Endothelial cell of umbilical vein (primary cell): ENCODE data around the gene ARSB. TPM values are rescaled to one million over a fixed set of nuclear protein-coding genes. Genes with fewer than 3 reads are reported as not detected.

Experiments used
- BruUV-seq: library from RNA; stranded (reverse); fragments of 400-500 nt; replicated peaks from 2 replicates; lab custom pipeline; 2021; lab: Mats Ljungman, UMichigan
- CTCF ChIA-PET: fragments of 300-600, 350-600 bp; sonication (Branson Sonifier 250); formaldehyde crosslinking; loops from one replicate; lab custom pipeline; 2021; ENCODE audit warnings: antibody characterized with exemption, inconsistent platforms; lab: Charles Lee
- POLR2A ChIA-PET: fragments of 300-600, 350-600 bp; sonication (Branson Sonifier 250); formaldehyde crosslinking; loops from one replicate; lab custom pipeline; 2021; ENCODE audit warnings: antibody characterized with exemption, inconsistent platforms; lab: Charles Lee
- DNase-seq: peaks from one replicate; pipeline ENCODE4 v3.0.0-alpha.2; 2011; ENCODE audit warnings: low read depth, low spot score
- FAIRE-seq: peaks from 2 replicates; lab custom pipeline; 2011; peaks lifted over from hg19 to GRCh38; lab: Jason Lieb, UNC
- H2AFZ ChIP-seq: 2 replicates; pipeline ENCODE4 v1.6.0; 2012; ENCODE audit warnings: low read depth, low read length, control low read depth, inconsistent platforms
- H3K27ac ChIP-seq: 2 replicates; pipeline ENCODE4 v1.5.1; 2011; ENCODE audit warnings: low read depth, mild to moderate bottlenecking, control low read depth, low read length, moderate library complexity; ENCODE audit not compliant: insufficient read depth
- H3K27me3 ChIP-seq, 2 experiments: 2 replicates each; pipeline versions ENCODE4 v1.6.0 to v1.6.1; 2011; ENCODE audit warnings: low read length in 2 of 2, mixed read lengths in 1 of 2; ENCODE audit not compliant: control insufficient read depth in 2 of 2, insufficient read depth in 2 of 2
- H3K36me3 ChIP-seq, 2 experiments: 2 replicates in 1 of 2; 3 replicates in 1 of 2; pipeline ENCODE4 v1.5.1; 2011; ENCODE audit warnings: low read length in 2 of 2, mild to moderate bottlenecking in 1 of 2, moderate library complexity in 1 of 2; ENCODE audit not compliant: control insufficient read depth in 2 of 2, insufficient read depth in 2 of 2; ENCODE audit errors: extremely low read depth in 1 of 2
- H3K4me1 ChIP-seq: 3 replicates; pipeline ENCODE4 v1.5.1; 2011; ENCODE audit warnings: mild to moderate bottlenecking, low read length; ENCODE audit not compliant: control insufficient read depth, insufficient read depth; ENCODE audit errors: extremely low read depth
- H3K4me2 ChIP-seq: 2 replicates; pipeline ENCODE4 v1.6.1; 2011; ENCODE audit warnings: low read length, control low read depth, mixed read lengths; ENCODE audit not compliant: insufficient read depth
- H3K4me3 ChIP-seq, 3 experiments: fragments of 200-600 bp in 1 of 3; sonication (generic), shearing (Covaris generic) in 1 of 3; replicated peaks in 1 of 3; 2 replicates each; pipeline ENCODE4 v1.5.1; 2011 to 2016; ENCODE audit warnings: control low read depth in 3 of 3, low read length in 3 of 3, mild to moderate bottlenecking in 2 of 3, inconsistent platforms in 1 of 3, low read depth in 1 of 3, moderate library complexity in 1 of 3; ENCODE audit not compliant: insufficient read depth in 1 of 3
- H3K79me2 ChIP-seq: 2 replicates; pipeline ENCODE4 v1.6.0; 2012; ENCODE audit warnings: low read length, inconsistent platforms; ENCODE audit not compliant: control insufficient read depth, insufficient read depth
- H3K9ac ChIP-seq: replicated peaks from 2 replicates; pipeline ENCODE3; 2011; ENCODE audit warnings: low read length, control low read depth; ENCODE audit not compliant: insufficient read depth; ENCODE audit errors: extremely low read depth
- H3K9me1 ChIP-seq: replicated peaks from 3 replicates; pipeline ENCODE4 v1.6.0; 2011; ENCODE audit warnings: mild to moderate bottlenecking, low read length; ENCODE audit not compliant: control insufficient read depth, insufficient read depth; ENCODE audit errors: extremely low read depth
- H3K9me3 ChIP-seq: replicated peaks from 2 replicates; pipeline ENCODE4 v1.5.1; 2012; ENCODE audit warnings: low read length, inconsistent platforms; ENCODE audit not compliant: control insufficient read depth, insufficient read depth
- H4K20me1 ChIP-seq: replicated peaks from 2 replicates; pipeline ENCODE3; 2011; ENCODE audit warnings: mild to moderate bottlenecking, low read length; ENCODE audit not compliant: control insufficient read depth, insufficient read depth; ENCODE audit errors: extremely low read depth
- CTCF ChIP-seq, 2 donors: IDR thresholded peaks; 1 replicate in 1 of 2; 2 replicates in 1 of 2; pipeline ENCODE4 v1.5.1; 2011; ENCODE audit warnings: low read length in 2 of 2, mild to moderate bottlenecking in 2 of 2, moderate library complexity in 2 of 2, control low read depth in 1 of 2, inconsistent platforms in 1 of 2, low read depth in 1 of 2; ENCODE audit not compliant: insufficient read depth in 1 of 2; ENCODE audit errors: extremely low read depth in 1 of 2
- EZH2 ChIP-seq: IDR thresholded peaks from 2 replicates; pipeline ENCODE4 v1.6.1; 2012; ENCODE audit warnings: borderline replicate concordance, low read depth, mild to moderate bottlenecking, moderate library complexity, low read length, inconsistent platforms; ENCODE audit not compliant: severe bottlenecking
- FOS ChIP-seq: IDR thresholded peaks from 2 replicates; pipeline ENCODE4 v1.6.1; 2011; ENCODE audit warnings: mild to moderate bottlenecking, low read length, moderate library complexity, borderline replicate concordance; ENCODE audit not compliant: insufficient read depth
- GATA2 ChIP-seq: IDR thresholded peaks from 2 replicates; pipeline ENCODE4 v1.7.0; 2011; ENCODE audit warnings: low read depth, mild to moderate bottlenecking, moderate library complexity, mixed read lengths, low read length; ENCODE audit not compliant: insufficient read length, insufficient read depth
- JUN ChIP-seq: IDR thresholded peaks from 2 replicates; pipeline ENCODE4 v1.6.1; 2011; ENCODE audit warnings: borderline replicate concordance, low read depth; ENCODE audit not compliant: insufficient read length, insufficient read depth
- MYC ChIP-seq: IDR thresholded peaks from one replicate; pipeline ENCODE4 v1.6.1; 2011; ENCODE audit warnings: mild to moderate bottlenecking, low read depth, low read length
- POLR2A ChIP-seq: IDR thresholded peaks from 2 replicates; pipeline ENCODE4 v1.6.1; 2012; ENCODE audit warnings: low read depth, mild to moderate bottlenecking, control low read depth, low read length
- POLR2AphosphoS5 ChIP-seq: IDR thresholded peaks from 2 replicates; pipeline ENCODE4 v1.6.1; 2012; ENCODE audit warnings: low read depth, mild to moderate bottlenecking, control low read depth, low read length, moderate library complexity; ENCODE audit not compliant: insufficient read depth
- dilution Hi-C: fragments of 300-500 bp; cut with MboI; formaldehyde crosslinking; loops from one replicate; pipeline ENCODE4 v1.15.0; 2019; ENCODE audit warnings: low sequenced_read_pairs; ENCODE audit not compliant: extremely low pct_ligation_motif_present
- intact Hi-C: fragments of 100-400 bp; cut with micrococcal nuclease; formaldehyde crosslinking; loops from one replicate; pipeline ENCODE4 v1.10.0; 2022
- polyA plus RNA-seq, 4 experiments: library from polyadenylated mRNA; depleted of rRNA in 3 of 4; stranded (reverse) in 3 of 4; unstranded in 1 of 4; fragments of >200 nt; gene quantifications; 2 replicates each; pipeline versions ENCODE4 v1.2.1 to v1.2.3, GENCODE V29; 2011 to 2012; ENCODE audit warnings: missing spikeins in 1 of 4
- total RNA-seq: library from RNA; stranded (reverse); gene quantifications from 2 replicates; pipeline ENCODE4 v1.2.3, GENCODE V29; 2021

Gene ARSB
- total and polyA plus RNA-seq, 2 donors (not counting 3 experiments of a cell fraction or from before 2014, with no cell fraction given), result 17.2 to 25.8 TPM

- Histone ChIP-seq H4K20me1 (no peaks in the 10 kb centered on the region), H3K27ac (no peak overlapping the region), H3K27me3 (peaks cover 3 to 9% of the 10 kb centered on the region in 2 experiments), H3K4me1 (peaks cover 18% of the 10 kb centered on the region), H3K9me3 (no peaks in the 10 kb centered on the region), H3K36me3 (no peaks in the 10 kb centered on the region), H3K4me2 (peak overlapping the region; percentile 63), H2AFZ (no peak overlapping the region), H3K9ac (no peak overlapping the region), H3K4me3 (no peak overlapping the region), H3K9me1 (no peaks in the 10 kb centered on the region), H3K79me2 (no peaks in the 10 kb centered on the region)
- DNase-seq (peak; percentile 80), FAIRE-seq (peak; percentile 83)
- CTCF ChIA-PET, result no interaction called here
- dilution Hi-C loops (no loop called here), intact Hi-C loops (loop anchor here (2.0 to 5.0 kb wide), 3 partner anchors 45 to 314 kb away; no protein-coding TSS in a partner anchor)
- TF ChIP-seq POLR2AphosphoS5, result peak; percentile 83
- TF ChIP-seq JUN, result peak; percentile 67
- peak; percentile 85 for TF ChIP-seq GATA2
- peak; percentile 53 for TF ChIP-seq FOS
- no peak for TF ChIP-seq CTCF (IDR thresholded peaks at IDR 0.05; ENCODE audit: extremely low read depth in 1 of 2, insufficient read depth in 1 of 2, low read depth in 1 of 2, low read length in 2 of 2)
- TF ChIP-seq MYC, result no peak
- no TSS peak for BruUV-seq
- POLR2A ChIA-PET, result no interaction called here
Observed at GRCh38 chr5:78841767-78842166, 143.3 kb downstream of the ARSB start.

GRCh38 chr5:78838753-78839152 is 146.4 kb downstream of the ARSB start:
- Histone ChIP-seq H3K79me2 (no peaks in the 10 kb centered on the region), H3K27ac (no peak overlapping the region), H3K27me3 (peaks cover 0 to 7% of the 10 kb centered on the region in 2 experiments), H4K20me1 (no peaks in the 10 kb centered on the region), H3K4me3 (no peak overlapping the region), H3K9me1 (no peaks in the 10 kb centered on the region), H3K9ac (no peak overlapping the region), H3K9me3 (no peaks in the 10 kb centered on the region), H3K4me1 (peaks cover 18% of the 10 kb centered on the region), H3K36me3 (no peaks in the 10 kb centered on the region), H3K4me2 (no peak overlapping the region), H2AFZ (no peak overlapping the region)
- BruUV-seq, result no TSS peak
- DNase-seq (no peak), FAIRE-seq (no peak)
- dilution Hi-C loops (no loop called here), intact Hi-C loops (no loop called here)
- CTCF ChIA-PET, result no interaction called here
- POLR2A ChIA-PET, result no interaction called here
- TF ChIP-seq EZH2 (no peak), POLR2A (no peak), CTCF (IDR thresholded peaks at IDR 0.05; ENCODE audit: extremely low read depth in 1 of 2, insufficient read depth in 1 of 2, low read depth in 1 of 2, low read length in 2 of 2) (no peak), POLR2AphosphoS5 (no peak), GATA2 (no peak), JUN (no peak)
